GM21723 (cell line): ENCODE measurements around the gene KIAA1217.

Source experiments
- ATAC-seq: cut with Tn5 transposase; IDR thresholded peaks from one replicate; pipeline ENCODE4 v1.9.1; 2021; ENCODE audit warnings: mild to moderate bottlenecking, moderate library complexity; ENCODE audit not compliant: unreplicated experiment

Gene KIAA1217

GRCh38 chr10:24288581-24288980 lies 79.6 kb downstream of the KIAA1217 start:
- no peak for ATAC-seq

GRCh38 chr10:24289235-24289634 lies 80.3 kb downstream of the KIAA1217 start:
- no peak for ATAC-seq

- ATAC-seq = no peak
These were observed 83.7 kb downstream of the KIAA1217 start for GRCh38 chr10:24292304-24293293.

GRCh38 chr10:24299578-24300260 lies 90.8 kb downstream of the KIAA1217 start:
- ATAC-seq = no peak

DNA sequence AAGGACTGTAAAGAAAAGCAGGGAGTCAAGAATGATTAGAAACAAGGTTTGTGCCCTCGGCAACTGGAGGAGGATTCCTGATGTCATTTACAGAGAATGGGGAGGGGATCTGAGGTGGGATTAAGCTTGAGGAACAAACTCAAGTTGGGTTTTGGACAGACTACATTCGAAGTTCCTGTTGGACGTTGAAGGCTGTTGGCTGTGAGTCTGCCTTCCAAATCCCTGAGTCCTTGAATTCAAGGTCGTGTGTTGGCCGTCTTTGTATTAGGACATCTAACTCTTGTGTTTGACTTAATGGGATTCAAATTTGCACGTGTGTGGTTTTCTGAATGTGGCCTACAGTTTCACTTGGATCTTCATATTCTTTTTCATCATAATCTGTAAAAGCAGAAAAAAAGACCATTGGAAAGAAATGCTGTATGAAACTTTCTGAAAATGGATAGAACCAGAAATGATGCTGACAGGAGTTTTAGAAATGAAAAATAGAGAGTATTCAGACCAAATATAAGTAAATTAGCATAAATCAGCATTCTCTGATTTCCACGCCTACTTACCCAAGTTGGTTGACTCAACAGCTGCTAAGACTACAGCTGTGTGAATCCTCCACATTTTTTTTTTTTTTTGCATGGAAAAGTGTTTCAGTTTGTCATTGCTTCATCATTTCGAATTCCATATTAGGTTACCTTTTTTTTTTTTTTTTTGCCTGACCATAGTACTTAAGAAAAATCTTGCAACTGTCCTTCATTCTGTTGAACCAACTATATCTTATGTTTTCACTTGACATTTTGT lies 94.8 kb downstream of the KIAA1217 start:
- no peak for ATAC-seq

DNA sequence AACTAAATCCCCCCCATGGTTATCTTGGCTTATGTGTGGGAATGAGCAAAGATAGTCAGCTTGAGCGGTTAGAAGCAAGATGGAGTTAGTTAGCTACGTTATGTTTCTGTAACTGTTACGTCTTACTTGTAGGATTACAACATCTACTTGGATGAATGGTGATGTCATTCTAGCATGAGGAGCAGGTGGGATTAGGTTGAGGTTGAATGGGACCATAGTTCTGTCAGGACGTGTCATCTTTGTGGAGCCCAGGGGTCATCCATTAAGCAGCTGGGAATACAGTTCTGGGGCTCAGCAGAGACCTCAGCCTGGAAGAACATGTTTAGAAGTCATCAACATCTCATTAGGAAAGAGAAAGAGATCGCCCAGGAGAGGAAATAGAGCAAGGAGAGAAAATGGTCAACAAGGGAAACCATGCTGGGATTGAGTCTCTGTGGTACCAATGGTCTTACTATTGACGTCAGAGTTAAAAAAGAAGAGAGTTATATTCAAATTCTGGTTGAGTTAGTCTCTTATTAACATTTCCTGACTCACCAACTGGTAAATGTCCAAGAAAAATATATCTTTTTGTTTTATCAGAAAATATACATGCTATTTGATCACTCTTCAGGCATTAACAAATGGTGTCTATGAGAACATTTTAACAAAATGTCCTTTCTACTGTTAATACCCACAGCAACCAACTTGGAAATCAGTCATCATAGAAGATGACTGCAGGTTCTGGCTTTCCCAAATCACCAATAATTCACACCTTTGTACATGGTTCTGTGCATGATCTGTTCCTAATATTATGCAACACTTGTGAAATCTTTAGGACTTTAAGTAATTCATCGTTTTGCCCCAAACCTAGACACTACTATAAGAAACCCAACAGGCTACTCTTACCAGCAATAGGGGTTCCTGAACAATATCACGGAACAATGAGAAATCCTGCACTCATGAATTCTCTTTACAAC lies 96.9 kb downstream of the KIAA1217 start:
- ATAC-seq = no peak

GRCh38 chr10:24306507-24306875 lies 97.6 kb downstream of the KIAA1217 start:
- ATAC-seq = no peak

GRCh38 chr10:24307116-24307515 lies 98.2 kb downstream of the KIAA1217 start:
- ATAC-seq = no peak

- ATAC-seq = no peak
These were observed 99.0 kb downstream of the KIAA1217 start for GRCh38 chr10:24307696-24308485.

DNA sequence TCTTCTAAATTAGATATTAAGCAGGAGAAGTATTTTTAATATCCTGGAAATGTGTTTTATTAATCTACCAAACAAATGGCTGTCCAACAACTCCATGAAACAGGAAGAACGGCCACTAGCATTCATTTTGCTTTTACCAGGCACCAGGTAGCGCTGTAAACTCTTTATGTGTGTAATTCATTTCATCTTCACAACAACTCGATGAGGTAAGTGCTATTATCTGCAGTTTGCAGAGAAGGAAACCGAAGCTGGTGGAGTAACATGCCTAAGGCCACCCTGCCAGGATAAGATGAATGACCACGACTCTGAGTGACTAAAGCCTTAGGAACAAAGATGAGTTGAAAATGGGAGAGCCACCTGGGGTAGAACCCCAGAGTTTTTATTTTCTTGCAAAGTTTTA lies 101.2 kb downstream of the KIAA1217 start:
- ATAC-seq = no peak

DNA sequence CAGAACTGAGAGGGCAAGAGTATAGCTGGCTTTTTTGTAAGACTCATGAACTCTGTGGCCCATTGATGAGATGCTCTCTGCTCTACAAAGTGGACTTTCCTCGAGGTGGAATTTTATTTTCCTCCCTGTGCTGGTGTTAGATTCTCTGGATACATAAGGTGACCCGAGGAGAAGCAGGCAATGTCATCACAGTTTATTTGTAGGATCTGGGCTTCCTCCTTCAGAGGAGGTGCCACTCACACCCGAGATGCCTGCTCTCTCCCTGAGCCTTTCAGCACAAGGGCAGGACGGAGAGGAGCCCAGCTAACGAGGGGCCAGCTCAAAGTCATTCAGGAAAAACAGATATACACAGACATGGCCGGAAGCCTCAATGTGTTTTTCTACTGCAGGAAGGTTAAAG lies 103.0 kb downstream of the KIAA1217 start:
- no peak for ATAC-seq

- ATAC-seq = no peak
These were observed 104.3 kb downstream of the KIAA1217 start for GRCh38 chr10:24313283-24313682.

GRCh38 chr10:24315211-24315610 lies 106.3 kb downstream of the KIAA1217 start:
- no peak for ATAC-seq

DNA sequence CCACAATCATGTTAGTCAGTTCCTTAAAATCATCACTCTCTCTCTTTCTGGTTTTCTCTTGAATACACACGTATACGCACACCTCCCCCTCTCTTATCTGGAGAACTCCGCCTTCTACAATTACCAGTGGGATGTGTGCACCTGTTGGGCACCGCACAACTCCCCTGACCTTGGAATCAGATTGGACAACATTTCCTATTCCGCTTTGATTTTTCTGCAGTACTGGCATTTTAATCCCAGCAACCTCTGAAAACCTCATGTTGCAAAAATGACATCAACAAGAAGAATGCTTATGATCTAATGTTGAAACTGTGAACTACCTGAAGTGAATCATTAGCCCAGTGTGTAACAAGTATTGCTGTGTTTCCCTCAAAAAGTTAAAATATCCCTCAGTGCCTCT lies 109.6 kb downstream of the KIAA1217 start:
- no peak for ATAC-seq

GRCh38 chr10:24320373-24320772 lies 111.4 kb downstream of the KIAA1217 start:
- no peak for ATAC-seq

DNA sequence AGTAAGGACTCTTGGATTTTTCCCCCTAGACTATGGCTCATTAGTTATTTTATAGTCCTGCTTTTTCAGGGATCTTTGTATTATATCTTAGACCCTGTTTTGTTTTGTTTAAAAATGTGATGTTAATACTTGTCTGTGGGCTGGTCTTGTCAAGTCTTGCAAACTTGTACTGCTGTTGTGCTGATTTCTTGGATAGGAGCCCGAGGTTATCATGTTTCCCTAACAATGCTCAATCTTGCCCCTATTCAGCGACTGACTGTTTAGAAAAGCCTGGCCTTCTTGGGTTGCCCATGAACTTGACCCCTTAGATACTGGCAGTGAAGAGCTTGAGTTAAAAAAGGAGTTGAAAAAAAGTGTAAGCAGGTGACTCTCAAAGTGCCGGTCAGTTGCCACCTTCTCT lies 115.7 kb downstream of the KIAA1217 start:
- no peak for ATAC-seq

DNA sequence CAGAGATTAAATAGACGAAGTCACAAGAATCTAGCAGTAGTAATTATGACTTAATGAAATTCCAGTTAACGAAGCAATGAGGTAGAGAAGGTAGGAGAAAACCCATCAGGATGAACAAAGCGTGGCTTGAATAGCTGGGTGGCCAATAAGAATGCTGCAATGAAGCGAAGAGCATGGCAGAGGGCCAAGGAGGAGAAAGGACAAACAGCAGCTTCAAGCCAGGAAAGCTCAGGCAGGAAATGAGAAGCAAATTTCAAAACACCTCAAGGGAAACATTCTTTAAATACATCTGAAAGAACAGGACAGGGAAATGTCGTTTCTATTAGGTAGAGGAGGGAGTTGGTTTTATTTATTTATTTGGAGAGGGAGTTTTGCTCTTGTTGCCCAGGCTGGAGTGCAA lies 122.5 kb downstream of the KIAA1217 start:
- ATAC-seq = no peak

GRCh38 chr10:24333736-24334135 lies 124.8 kb downstream of the KIAA1217 start:
- no peak for ATAC-seq

GRCh38 chr10:24334279-24334939 lies 125.5 kb downstream of the KIAA1217 start:
- ATAC-seq = no peak
